Lower leg skin (tissue), 4 donors: Measurements from ENCODE around the gene MRAS. TPM values are rescaled to one million over a fixed set of nuclear protein-coding genes. Genes with fewer than 3 reads are reported as not detected.

Experiments used
- DNase-seq, 2 donors: peaks; one replicate each; pipeline ENCODE4 v3.0.0-alpha.2; 2019; ENCODE audit warnings: low spot score in 2 of 2
- H3K4me3 ChIP-seq: fragments of 200-600 bp; sonication (generic); 2 replicates; pipeline ENCODE4 v1.5.1; 2017; ENCODE audit warnings: mild to moderate bottlenecking, low read depth; ENCODE audit not compliant: poor library complexity, severe bottlenecking
- CTCF ChIP-seq, 3 donors: fragments of 450-650 bp; IDR thresholded peaks; one replicate each; pipeline ENCODE4 v1.5.1; 2016; ENCODE audit warnings: antibody characterized with exemption in 3 of 3, mild to moderate bottlenecking in 3 of 3, moderate library complexity in 2 of 3
- POLR2A ChIP-seq, 2 donors: fragments of 450-650 bp; IDR thresholded peaks; one replicate each; pipeline ENCODE4 v1.6.1; 2016 to 2017; ENCODE audit warnings: antibody characterized with exemption in 2 of 2, mild to moderate bottlenecking in 1 of 2, moderate library complexity in 1 of 2
- whole genome bisulfite sequencing, 2 donors: methylation state at CpG; one replicate each; pipeline ENCODE4 v1.1.5; 2018; 5-methylcytosine and 5-hydroxymethylcytosine counted together
- intact Hi-C: fragments of 100-400 bp; cut with DNase I; formaldehyde crosslinking; loops from one replicate; pipeline ENCODE4 v1.15.0; 2023; ENCODE audit warnings: low total_unique reads
- total RNA-seq, 4 donors: library from RNA; depleted of rRNA; stranded (reverse); fragments of >200 nt; gene quantifications; one replicate each; pipeline ENCODE4 v1.1.0, GENCODE V29; 2016

Gene MRAS
- total RNA-seq, 4 donors from 2014 or later, result 6.3 to 22.2 (median 10.3) TPM

GRCh38 chr3:138334608-138335007 is 13.8 kb upstream of the MRAS start:
- intact Hi-C loops, result no loop called here
- TF ChIP-seq POLR2A (IDR thresholded peaks at IDR 0.05) (no peak), CTCF (IDR thresholded peaks at IDR 0.05) (no peak)
- WGBS, 2 donors, result 88 to 94% methylated on average over 4 of the region's 4 CpGs
- peak in 1 of 2 donors; percentile 54 for DNase-seq
- H3K4me3 ChIP-seq, result no peak overlapping the region

- DNase-seq, result peak in 1 of 2 donors; percentile 37
- H3K4me3 ChIP-seq, result no peak overlapping the region
- 87 to 88% methylated on average over 4 of the region's 4 CpGs for WGBS, 2 donors
- TF ChIP-seq CTCF (IDR thresholded peaks at IDR 0.05) (no peak), POLR2A (IDR thresholded peaks at IDR 0.05) (no peak)
- intact Hi-C loops, result no loop called here
Measured at GRCh38 chr3:138336454-138336999, 11.9 kb upstream of the MRAS start.

- no peak for TF ChIP-seq POLR2A (IDR thresholded peaks at IDR 0.05)
- no peak for TF ChIP-seq CTCF (IDR thresholded peaks at IDR 0.05)
- WGBS, 2 donors, result 47 to 54% methylated on average over 5 of the region's 5 CpGs
- DNase-seq, result peak in 1 of 2 donors; percentile 40
- intact Hi-C loops, result no loop called here
- no peak overlapping the region for H3K4me3 ChIP-seq
Measured at GRCh38 chr3:138338244-138338643, 10.1 kb upstream of the MRAS start.

GRCh38 chr3:138338811-138339210 is 9.6 kb upstream of the MRAS start:
- intact Hi-C loops, result no loop called here
- DNase-seq, result peak in 1 of 2 donors; percentile 77
- WGBS, 2 donors, result 85 to 88% methylated on average over 5 of the region's 5 CpGs

GRCh38 chr3:138340511-138340910 is 7.9 kb upstream of the MRAS start:
- DNase-seq, result no peak
- TF ChIP-seq POLR2A (IDR thresholded peaks at IDR 0.05), result no peak
- no peak for TF ChIP-seq CTCF (IDR thresholded peaks at IDR 0.05)
- intact Hi-C loops, result no loop called here
- no peak overlapping the region for H3K4me3 ChIP-seq
- 86 to 96% methylated on average over 5 of the region's 5 CpGs for WGBS, 2 donors

More at GRCh38 chr3:138338811-138339210, 9.6 kb upstream of the MRAS start:
- H3K4me3 ChIP-seq, result no peak overlapping the region
- TF ChIP-seq CTCF (IDR thresholded peaks at IDR 0.05) (no peak), POLR2A (IDR thresholded peaks at IDR 0.05) (no peak)

GRCh38 chr3:138344754-138345153 is 3.6 kb upstream of the MRAS start:
- WGBS, 2 donors, result 17 to 80% methylated on average over 1 of the region's 1 CpG
- intact Hi-C loops, result no loop called here
- TF ChIP-seq POLR2A (IDR thresholded peaks at IDR 0.05) (no peak), CTCF (IDR thresholded peaks at IDR 0.05) (no peak)
- no peak for DNase-seq
- no peak overlapping the region for H3K4me3 ChIP-seq
